PFSK-1 (cell line): ENCODE measurements around the gene PFDN4.

Experiments
- POLR2AphosphoS5 ChIP-seq: IDR thresholded peaks from 2 replicates; pipeline ENCODE4 v1.6.1; 2012; ENCODE audit warnings: low read depth, mild to moderate bottlenecking, control low read depth, low read length, moderate library complexity
- TAF1 ChIP-seq: IDR thresholded peaks from 2 replicates; pipeline ENCODE4 v1.6.1; 2012; ENCODE audit warnings: low read length, control low read depth, borderline replicate concordance; ENCODE audit not compliant: insufficient read depth
- TF ChIP-seq, protein P1 (sequence below), 2 experiments: IDR thresholded peaks; 2 replicates each; pipeline versions ENCODE4 v1.6.1 to v1.8.0; 2011 to 2012; ENCODE audit warnings: low read depth in 2 of 2, low read length in 2 of 2, control low read depth in 1 of 2, inconsistent platforms in 1 of 2, mild to moderate bottlenecking in 1 of 2, moderate library complexity in 1 of 2; ENCODE audit not compliant: insufficient read depth in 1 of 2

GRCh38 chr20:54228841-54229240 lies 21.0 kb downstream of the PFDN4 start:
- no peak for TF ChIP-seq TAF1
- TF ChIP-seq, protein P1, sequence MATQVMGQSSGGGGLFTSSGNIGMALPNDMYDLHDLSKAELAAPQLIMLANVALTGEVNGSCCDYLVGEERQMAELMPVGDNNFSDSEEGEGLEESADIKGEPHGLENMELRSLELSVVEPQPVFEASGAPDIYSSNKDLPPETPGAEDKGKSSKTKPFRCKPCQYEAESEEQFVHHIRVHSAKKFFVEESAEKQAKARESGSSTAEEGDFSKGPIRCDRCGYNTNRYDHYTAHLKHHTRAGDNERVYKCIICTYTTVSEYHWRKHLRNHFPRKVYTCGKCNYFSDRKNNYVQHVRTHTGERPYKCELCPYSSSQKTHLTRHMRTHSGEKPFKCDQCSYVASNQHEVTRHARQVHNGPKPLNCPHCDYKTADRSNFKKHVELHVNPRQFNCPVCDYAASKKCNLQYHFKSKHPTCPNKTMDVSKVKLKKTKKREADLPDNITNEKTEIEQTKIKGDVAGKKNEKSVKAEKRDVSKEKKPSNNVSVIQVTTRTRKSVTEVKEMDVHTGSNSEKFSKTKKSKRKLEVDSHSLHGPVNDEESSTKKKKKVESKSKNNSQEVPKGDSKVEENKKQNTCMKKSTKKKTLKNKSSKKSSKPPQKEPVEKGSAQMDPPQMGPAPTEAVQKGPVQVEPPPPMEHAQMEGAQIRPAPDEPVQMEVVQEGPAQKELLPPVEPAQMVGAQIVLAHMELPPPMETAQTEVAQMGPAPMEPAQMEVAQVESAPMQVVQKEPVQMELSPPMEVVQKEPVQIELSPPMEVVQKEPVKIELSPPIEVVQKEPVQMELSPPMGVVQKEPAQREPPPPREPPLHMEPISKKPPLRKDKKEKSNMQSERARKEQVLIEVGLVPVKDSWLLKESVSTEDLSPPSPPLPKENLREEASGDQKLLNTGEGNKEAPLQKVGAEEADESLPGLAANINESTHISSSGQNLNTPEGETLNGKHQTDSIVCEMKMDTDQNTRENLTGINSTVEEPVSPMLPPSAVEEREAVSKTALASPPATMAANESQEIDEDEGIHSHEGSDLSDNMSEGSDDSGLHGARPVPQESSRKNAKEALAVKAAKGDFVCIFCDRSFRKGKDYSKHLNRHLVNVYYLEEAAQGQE (IDR thresholded peaks at IDR 0.05; ENCODE audit: insufficient read depth in 1 of 2, low read depth in 2 of 2, low read length in 2 of 2), result no peak
- TF ChIP-seq POLR2AphosphoS5, result no peak
